Activated effector memory CD4-positive, alpha-beta T cell treated with anti-CD3 and anti-CD28 coated beads, Interleukin-2, amount 50 U/mL, for 16 hours (primary cell): Measurements from ENCODE around the gene HOXC10.

Source experiments
- DNase-seq: peaks from one replicate; pipeline ENCODE4 v3.0.0-alpha.2; 2020

HOXC10 gene

GRCh38 chr12:53984901-53985691, at the start of gene HOXC10:
Gene HOXC10, plus strand, starts transcription at chr12:53985146. Its CDS starts 114 bp downstream, at chr12:53985260.
- peak; percentile 91 for DNase-seq

GRCh38 chr12:53935383-53936341, 49.3 kb upstream of the HOXC10 start:
- no peak for DNase-seq

GRCh38 chr12:53937099-53937498, 47.8 kb upstream of the HOXC10 start:
- DNase-seq, result no peak

- no peak for DNase-seq
Measured at GRCh38 chr12:53937596-53938325, 47.2 kb upstream of the HOXC10 start.

- DNase-seq, result no peak
Measured at GRCh38 chr12:53938326-53939140, 46.4 kb upstream of the HOXC10 start, which contains the start of gene HOXC13. Gene HOXC13, plus strand, starts transcription at chr12:53938831. Its CDS starts 76 bp downstream, at chr12:53938907.

GRCh38 chr12:53939141-53940108, 45.5 kb upstream of the HOXC10 start:
- no peak for DNase-seq

GRCh38 chr12:53940443-53941014, 44.4 kb upstream of the HOXC10 start:
- no peak for DNase-seq

GRCh38 chr12:53941187-53941586, 43.8 kb upstream of the HOXC10 start:
- DNase-seq, result no peak

- DNase-seq, result no peak
Measured at GRCh38 chr12:53941750-53942149, 43.2 kb upstream of the HOXC10 start.

GRCh38 chr12:53942467-53942997, 42.4 kb upstream of the HOXC10 start:
- no peak for DNase-seq

GRCh38 chr12:53944209-53944608, 40.7 kb upstream of the HOXC10 start:
- no peak for DNase-seq

- DNase-seq, result no peak
Measured at GRCh38 chr12:53944907-53945847, 39.8 kb upstream of the HOXC10 start.

- DNase-seq, result no peak
Measured at GRCh38 chr12:53947743-53948142, 37.2 kb upstream of the HOXC10 start.

GRCh38 chr12:53948650-53949593, 36.0 kb upstream of the HOXC10 start:
- no peak for DNase-seq

GRCh38 chr12:53949631-53950436, 35.1 kb upstream of the HOXC10 start:
- no peak for DNase-seq

GRCh38 chr12:53950437-53950773, 34.5 kb upstream of the HOXC10 start:
- no peak for DNase-seq
